Endothelial cell (in vitro differentiated cells): Measurements from ENCODE around the gene C2orf81. TPM values are rescaled to one million over a fixed set of nuclear protein-coding genes. Genes with fewer than 3 reads are reported as not detected.
A peak's percentile ranks its signal among the peaks of the same experiment; 100 is the strongest.
"Not testable (repeated sequence)": the region's sequence is repeated elsewhere in the genome, so short reads cannot be mapped to it uniquely, and the experiment has no call there.

ENCODE experiments used
- DNase-seq: peaks from one replicate; pipeline ENCODE4 v3.0.0; 2021; ENCODE audit warnings: low spot score
- H3K27ac Mint-ChIP-seq: one replicate; pipeline ENCODE4 v1.8.0; 2021; ENCODE audit warnings: mixed read lengths, inconsistent platforms; ENCODE audit not compliant: unreplicated experiment
- H3K27me3 Mint-ChIP-seq: one replicate; pipeline ENCODE4 v1.8.0; 2021; ENCODE audit warnings: mild to moderate bottlenecking, moderate library complexity, mixed read lengths, inconsistent platforms; ENCODE audit not compliant: unreplicated experiment
- H3K36me3 Mint-ChIP-seq: one replicate; pipeline ENCODE4 v1.8.0; 2021; ENCODE audit warnings: mild to moderate bottlenecking, low read depth, mixed read lengths, inconsistent platforms; ENCODE audit not compliant: unreplicated experiment
- H3K4me1 Mint-ChIP-seq: one replicate; pipeline ENCODE4 v1.8.0; 2021; ENCODE audit warnings: mild to moderate bottlenecking, mixed read lengths, inconsistent platforms; ENCODE audit not compliant: unreplicated experiment
- H3K4me3 Mint-ChIP-seq: one replicate; pipeline ENCODE4 v1.8.0; 2021; ENCODE audit warnings: mild to moderate bottlenecking, mixed read lengths, inconsistent platforms; ENCODE audit not compliant: unreplicated experiment
- H3K9me3 Mint-ChIP-seq: one replicate; pipeline ENCODE4 v1.8.0; 2021; ENCODE audit warnings: mixed read lengths, inconsistent platforms; ENCODE audit not compliant: unreplicated experiment
- CTCF ChIP-seq: fragments of 200-600 bp; sonication (generic); IDR thresholded peaks from one replicate; pipeline ENCODE4 v1.5.0; 2021; ENCODE audit warnings: antibody characterized with exemption; ENCODE audit not compliant: unreplicated experiment
- total RNA-seq: library from RNA; stranded (reverse); fragmentation: NEBNext Ultra II Directional; extraction: Animal tissue kit (Norgen Biotek cat#: 25700); gene quantifications from one replicate; pipeline ENCODE4 v1.2.1, GENCODE V29; 2021; ENCODE audit not compliant: unreplicated experiment

Gene C2orf81
- total RNA-seq, 1 donor from 2014 or later: 5.0 TPM

DNA sequence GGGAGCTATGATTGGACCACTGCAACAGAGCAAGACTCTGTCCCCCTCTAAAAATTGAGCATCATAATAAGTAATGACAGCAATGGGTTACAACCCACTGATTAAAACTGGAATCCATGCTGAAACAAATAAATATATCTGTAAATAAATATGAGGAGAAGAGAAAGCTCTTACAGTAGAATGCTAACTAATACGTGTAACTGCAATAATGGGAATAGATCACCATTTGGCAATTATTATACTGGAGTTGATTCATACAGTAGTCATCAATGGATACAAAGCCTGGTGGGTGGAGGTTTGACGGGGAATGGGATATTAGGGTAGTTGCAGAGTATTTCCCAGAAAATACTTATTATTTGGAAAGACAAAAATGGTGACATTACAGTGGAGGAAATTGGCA lies 27.4 kb upstream of the C2orf81 start:
- no peak for TF ChIP-seq CTCF
- Mint-ChIP-seq H3K4me3 (no peak overlapping the region), H3K36me3 (no peaks in the 10 kb centered on the region), H3K4me1 (peaks cover 20% of the 10 kb centered on the region), H3K27me3 (peaks cover 6% of the 10 kb centered on the region), H3K9me3 (no peaks in the 10 kb centered on the region), H3K27ac (no peak overlapping the region)
- no peak for DNase-seq

DNA sequence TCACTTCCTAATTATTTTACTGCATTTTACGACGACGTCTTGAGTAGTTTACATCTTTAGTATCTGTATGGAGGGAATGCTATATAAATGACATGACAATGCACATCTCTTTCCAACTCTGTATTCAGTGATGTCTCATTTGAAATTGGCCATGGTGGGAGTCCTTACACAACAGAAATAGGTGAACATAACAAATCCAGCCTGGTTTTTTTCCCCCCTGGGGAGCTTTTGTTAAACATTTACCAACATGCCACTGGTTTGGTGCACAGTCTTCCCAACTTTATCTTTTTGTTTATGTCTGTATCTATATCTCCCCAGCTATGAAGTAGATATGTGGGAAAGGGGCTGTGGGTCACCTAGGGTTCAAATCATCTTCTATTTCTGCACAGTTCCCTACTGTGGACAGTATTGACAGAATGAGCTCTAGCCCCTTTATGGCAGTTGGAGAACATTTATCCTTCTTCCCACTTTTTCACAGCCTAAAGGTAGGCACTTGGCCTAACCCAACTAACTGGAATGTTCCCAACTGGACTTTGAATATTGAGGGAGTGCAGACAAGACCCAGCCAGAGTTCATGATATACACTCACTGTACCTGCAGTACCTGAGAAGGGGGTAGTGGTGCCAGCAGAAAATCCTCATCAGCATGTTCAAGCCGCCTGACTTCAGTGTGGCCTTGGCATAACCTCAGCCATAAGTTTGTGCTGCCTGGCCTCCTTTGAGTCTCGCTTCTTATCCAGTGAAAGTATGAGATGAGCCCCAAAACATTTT lies 26.0 kb upstream of the C2orf81 start:
- H3K9me3 Mint-ChIP-seq: no peaks in the 10 kb centered on the region
- peaks cover 14% of the 10 kb centered on the region for H3K4me1 Mint-ChIP-seq
- no peak for DNase-seq
- H3K27ac Mint-ChIP-seq: no peak overlapping the region
- TF ChIP-seq CTCF: no peak
- no peaks in the 10 kb centered on the region for H3K36me3 Mint-ChIP-seq
- no peak overlapping the region for H3K4me3 Mint-ChIP-seq
- H3K27me3 Mint-ChIP-seq: peaks cover 6% of the 10 kb centered on the region

DNA sequence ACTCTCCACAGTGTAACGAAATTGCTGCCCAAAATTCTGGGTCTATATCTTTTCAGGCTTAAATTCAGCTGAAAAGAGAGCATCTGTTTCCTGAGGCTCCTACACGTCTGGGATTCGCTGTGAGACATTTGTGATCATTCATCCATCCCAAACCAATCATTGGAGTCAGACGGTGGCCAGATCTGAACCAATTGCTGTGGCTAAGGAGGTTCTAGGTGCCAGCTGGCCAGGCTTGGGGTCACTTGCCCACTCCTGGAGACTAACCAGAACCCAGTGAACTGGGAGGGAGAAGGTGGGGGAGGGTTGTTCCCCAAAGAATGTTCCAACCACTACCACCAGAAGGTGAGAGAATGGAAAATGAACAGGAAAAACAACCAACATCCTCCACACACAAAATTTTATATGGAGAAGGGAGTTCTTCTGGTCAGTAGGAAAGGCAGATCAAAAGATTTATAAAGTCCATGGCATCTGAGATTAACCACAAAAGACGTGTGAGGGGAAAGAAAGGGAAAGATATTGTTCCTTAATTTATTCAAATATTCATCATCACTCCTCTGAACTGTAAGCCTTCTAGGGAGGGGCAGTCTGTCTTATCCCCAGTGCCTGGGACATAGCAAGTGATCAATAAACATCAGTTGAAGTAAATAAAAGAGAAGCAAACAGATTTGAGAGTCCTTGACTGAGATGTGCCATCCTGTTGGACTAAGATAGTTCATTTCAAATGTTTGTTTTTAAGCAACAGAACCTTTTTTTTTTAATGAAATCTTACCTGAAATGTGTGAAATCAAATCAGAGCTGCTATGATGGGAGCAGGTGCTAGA lies 23.3 kb upstream of the C2orf81 start:
- Mint-ChIP-seq H3K27me3 (peaks cover 8% of the 10 kb centered on the region), H3K9me3 (no peaks in the 10 kb centered on the region), H3K27ac (no peak overlapping the region), H3K36me3 (no peaks in the 10 kb centered on the region), H3K4me3 (no peak overlapping the region), H3K4me1 (peaks cover 18% of the 10 kb centered on the region)
- TF ChIP-seq CTCF: no peak
- no peak for DNase-seq

- H3K4me1 Mint-ChIP-seq: peaks cover 35% of the 10 kb centered on the region
- H3K4me3 Mint-ChIP-seq: peak overlapping the region; percentile 93
- not testable (repeated sequence) for H3K9me3 Mint-ChIP-seq, DNase-seq, H3K36me3 Mint-ChIP-seq
- peak overlapping the region; percentile 61 for H3K27ac Mint-ChIP-seq
- peaks cover 20% of the 10 kb centered on the region for H3K27me3 Mint-ChIP-seq
Observed at GRCh38 chr2:74442483-74443297, 21.3 kb upstream of the C2orf81 start.
